NCI-H128 (cell line): ENCODE data around the gene TMEM30B.
"Not testable (repeated sequence)": the region's sequence is repeated elsewhere in the genome, so short reads cannot be mapped to it uniquely, and the experiment has no call there.

ENCODE experiments used
- DNase-seq: peaks from one replicate; lab custom pipeline; 2025; ENCODE audit not compliant: unreplicated experiment; lab: John Stamatoyannopoulos, UW

The TMEM30B gene

GRCh38 chr14:61281186-61281947 is at the start of gene TMEM30B:
Gene TMEM30B (minus strand): TSS chr14:61281338. CDS start chr14:61281147, 191 bp downstream.
- DNase-seq, result peak; percentile 45

GRCh38 chr14:61330511-61330910 is 49.4 kb upstream of the TMEM30B start:
- no peak for DNase-seq

GRCh38 chr14:61329478-61330051 is 48.4 kb upstream of the TMEM30B start:
- DNase-seq, result no peak

GRCh38 chr14:61328626-61329262 is 47.6 kb upstream of the TMEM30B start:
- no peak for DNase-seq

GRCh38 chr14:61326847-61327246 is 45.7 kb upstream of the TMEM30B start:
- DNase-seq, result no peak

GRCh38 chr14:61326146-61326545 is 45.0 kb upstream of the TMEM30B start:
- DNase-seq, result no peak

GRCh38 chr14:61325166-61325565 is 44.0 kb upstream of the TMEM30B start:
- DNase-seq, result no peak

- no peak for DNase-seq
Observed at GRCh38 chr14:61323970-61324369, 42.8 kb upstream of the TMEM30B start.

GRCh38 chr14:61322799-61323290 is 41.7 kb upstream of the TMEM30B start:
- DNase-seq, result no peak

- no peak for DNase-seq
Observed at GRCh38 chr14:61322011-61322798, 41.1 kb upstream of the TMEM30B start.

- peak; percentile 27 for DNase-seq
Observed at GRCh38 chr14:61321385-61322010, 40.4 kb upstream of the TMEM30B start, which contains the start of gene PRKCH. Gene PRKCH (plus strand): TSS chr14:61321579. CDS start chr14:61322102, 523 bp downstream.

GRCh38 chr14:61320806-61321384 is 39.8 kb upstream of the TMEM30B start:
- no peak for DNase-seq

GRCh38 chr14:61320170-61320569 is 39.0 kb upstream of the TMEM30B start:
- not testable (repeated sequence) for DNase-seq

GRCh38 chr14:61319706-61320105 is 38.6 kb upstream of the TMEM30B start:
- no peak for DNase-seq

GRCh38 chr14:61319086-61319485 is 37.9 kb upstream of the TMEM30B start:
- DNase-seq, result no peak

- no peak for DNase-seq
Observed at GRCh38 chr14:61315313-61315712, 34.2 kb upstream of the TMEM30B start.

GRCh38 chr14:61308701-61309100 is 27.6 kb upstream of the TMEM30B start:
- DNase-seq, result not testable (repeated sequence)

- no peak for DNase-seq
Observed at GRCh38 chr14:61308198-61308597, 27.1 kb upstream of the TMEM30B start.

GRCh38 chr14:61304688-61305087 is 23.6 kb upstream of the TMEM30B start:
- DNase-seq, result no peak

- no peak for DNase-seq
Observed at GRCh38 chr14:61300754-61301153, 19.6 kb upstream of the TMEM30B start.
